HT-29 (cell line): ENCODE data around the gene PUSL1. TPM values are rescaled to one million over a fixed set of nuclear protein-coding genes. Genes with fewer than 3 reads are reported as not detected.

ENCODE experiments used
- DNase-seq: peaks from one replicate; pipeline ENCODE4 v3.0.0-alpha.2; 2015; ENCODE audit warnings: low spot score
- total RNA-seq: library from RNA; depleted of rRNA; stranded (reverse); fragments of >200 nt; shearing (Covaris generic); gene quantifications from 2 replicates; pipeline ENCODE4 v1.2.3, GENCODE V29; 2014; rRNA removed

The PUSL1 gene
- 152 and 157 TPM in 2 replicates for total RNA-seq

- DNase-seq = peak; percentile 93
These were observed at the start of gene PUSL1, which contains the start of gene ACAP3 for GRCh38 chr1:1307923-1308755. Gene PUSL1 (plus strand): TSS chr1:1308597. CDS start chr1:1308644, 47 bp downstream. Gene ACAP3 (minus strand): TSS chr1:1307930. CDS start chr1:1307815, 115 bp downstream.

GRCh38 chr1:1259119-1259488 is 49.3 kb upstream of the PUSL1 start:
- no peak for DNase-seq

GRCh38 chr1:1259540-1259939 is 48.9 kb upstream of the PUSL1 start:
- DNase-seq = no peak

- no peak for DNase-seq
These were observed 48.3 kb upstream of the PUSL1 start for GRCh38 chr1:1259951-1260600.

- no peak for DNase-seq
These were observed 47.4 kb upstream of the PUSL1 start for GRCh38 chr1:1260843-1261560.

GRCh38 chr1:1262071-1262470 is 46.3 kb upstream of the PUSL1 start:
- no peak for DNase-seq

- DNase-seq = no peak
These were observed 45.6 kb upstream of the PUSL1 start for GRCh38 chr1:1262758-1263157.

- DNase-seq = no peak
These were observed 44.4 kb upstream of the PUSL1 start for GRCh38 chr1:1264026-1264425.

- no peak for DNase-seq
These were observed 43.5 kb upstream of the PUSL1 start for GRCh38 chr1:1264868-1265272.

GRCh38 chr1:1267488-1268283 is 40.7 kb upstream of the PUSL1 start:
- DNase-seq = no peak

- no peak for DNase-seq
These were observed 40.1 kb upstream of the PUSL1 start for GRCh38 chr1:1268284-1268682.

- DNase-seq = no peak
These were observed 37.6 kb upstream of the PUSL1 start for GRCh38 chr1:1270813-1271212.

- peak; percentile 38 for DNase-seq
These were observed 35.8 kb upstream of the PUSL1 start for GRCh38 chr1:1272341-1273208.

GRCh38 chr1:1273209-1273511 is 35.2 kb upstream of the PUSL1 start:
- no peak for DNase-seq

- peak; percentile 78 for DNase-seq
These were observed 34.7 kb upstream of the PUSL1 start, which contains the start of gene UBE2J2 for GRCh38 chr1:1273512-1274298. Gene UBE2J2 (minus strand): TSS chr1:1273854. CDS start chr1:1267992, 5,862 bp downstream.

- DNase-seq = no peak
These were observed 34.0 kb upstream of the PUSL1 start for GRCh38 chr1:1274299-1274930.

- DNase-seq = no peak
These were observed 33.4 kb upstream of the PUSL1 start for GRCh38 chr1:1274931-1275431.

GRCh38 chr1:1275836-1276235 is 32.6 kb upstream of the PUSL1 start:
- DNase-seq = no peak

GRCh38 chr1:1278620-1279019 is 29.8 kb upstream of the PUSL1 start:
- no peak for DNase-seq
